Natural killer cell (primary cell): Measurements from ENCODE around the gene CSMD2. TPM values are rescaled to one million over a fixed set of nuclear protein-coding genes. Genes with fewer than 3 reads are reported as not detected.

Experiments
- ATAC-seq, 3 donors: fragments of 150-1000 bp in 2 of 3; fragments of 200-7000 bp in 1 of 3; cut with Tn5 transposase; 1 replicate in 1 of 3; 2 replicates in 2 of 3; pipeline ENCODE4 v1.10.0; 2021; ENCODE audit warnings: mild to moderate bottlenecking in 2 of 3, moderate library complexity in 2 of 3
- DNase-seq, 2 donors: peaks; one replicate each; pipeline versions ENCODE4 v3.0.0 to v3.0.0-alpha.2; 2013 to 2021; ENCODE audit warnings: mixed read lengths in 1 of 2
- H3K27ac ChIP-seq: one replicate; pipeline ENCODE4 v1.5.1; 2013; ENCODE audit warnings: mild to moderate bottlenecking, low read length
- H3K27me3 ChIP-seq: one replicate; pipeline ENCODE4 v1.6.1; 2013; ENCODE audit warnings: low read length; ENCODE audit not compliant: control insufficient read depth, insufficient read depth
- H3K36me3 ChIP-seq: one replicate; pipeline ENCODE4 v1.6.1; 2013; ENCODE audit warnings: low read length; ENCODE audit not compliant: control insufficient read depth, insufficient read depth
- H3K4me1 ChIP-seq: one replicate; pipeline ENCODE4 v1.6.1; 2013; ENCODE audit warnings: low read length; ENCODE audit not compliant: control insufficient read depth, insufficient read depth
- H3K4me3 ChIP-seq: one replicate; pipeline ENCODE4 v1.5.1; 2013; ENCODE audit warnings: low read length
- H3K9me3 ChIP-seq: one replicate; pipeline ENCODE4 v1.6.1; 2013; ENCODE audit warnings: low read length; ENCODE audit not compliant: control insufficient read depth, insufficient read depth
- H3K27ac Mint-ChIP-seq, 2 donors: one replicate each; pipeline ENCODE4 v1.8.0; 2022; ENCODE audit warnings: mild to moderate bottlenecking in 2 of 2, mixed read lengths in 2 of 2, moderate library complexity in 1 of 2
- H3K27me3 Mint-ChIP-seq, 2 donors: one replicate each; pipeline ENCODE4 v1.8.0; 2022; ENCODE audit warnings: low read depth in 2 of 2, mixed read lengths in 2 of 2
- H3K36me3 Mint-ChIP-seq: one replicate; pipeline ENCODE4 v1.8.0; 2022; ENCODE audit warnings: mixed read lengths
- H3K4me1 Mint-ChIP-seq, 2 donors: one replicate each; pipeline ENCODE4 v1.8.0; 2022; ENCODE audit warnings: mixed read lengths in 2 of 2
- H3K4me3 Mint-ChIP-seq: one replicate; pipeline ENCODE4 v1.8.0; 2022; ENCODE audit warnings: mild to moderate bottlenecking, moderate library complexity, mixed read lengths
- H3K9me3 Mint-ChIP-seq, 2 donors: one replicate each; pipeline ENCODE4 v1.8.0; 2022; ENCODE audit warnings: mixed read lengths in 2 of 2
- CTCF ChIP-seq: fragments of 200-600 bp; IDR thresholded peaks from one replicate; pipeline ENCODE4 v1.8.0; 2022; ENCODE audit warnings: antibody characterized with exemption
- WGBS: methylation state at CpG from one replicate; pipeline ENCODE4 v1.1.7; 2013; ENCODE audit warnings: missing lambda C conversion rate; ENCODE audit not compliant: insufficient coverage; 5-methylcytosine and 5-hydroxymethylcytosine counted together
- intact Hi-C: fragments of 100-400 bp; cut with micrococcal nuclease; formaldehyde crosslinking; loops from one replicate; pipeline ENCODE4 v1.14.2; 2022
- total RNA-seq, 4 donors: library from RNA; stranded (reverse); fragments of 120-200 nt in 1 of 4; gene quantifications; one replicate each; pipeline versions ENCODE4 v1.2.3 to v1.2.4, GENCODE V29; 2013 to 2022

Gene CSMD2
- total RNA-seq, 3 donors from 2014 or later (not counting 1 experiment from before 2014, with no cell fraction given): not detected

GRCh38 chr1:33588726-33589125, 576.3 kb downstream of the CSMD2 start:
- H3K4me1 ChIP-seq: no peaks in the 10 kb centered on the region
- no peaks in the 10 kb centered on the region for H3K9me3 ChIP-seq
- Mint-ChIP-seq H3K4me1 (no peaks in the 10 kb centered on the region), H3K36me3 (no peaks in the 10 kb centered on the region), H3K27me3 (peaks cover 0 to 7% of the 10 kb centered on the region in 2 donors), H3K27ac (no peak overlapping the region), H3K4me3 (no peak overlapping the region), H3K9me3 (no peaks in the 10 kb centered on the region)
- WGBS: 94% methylated on average over 7 of the region's 7 CpGs
- H3K4me3 ChIP-seq: no peak overlapping the region
- ATAC-seq (no peak), DNase-seq (no peak)
- H3K36me3 ChIP-seq: no peaks in the 10 kb centered on the region
- H3K27me3 ChIP-seq: peaks cover 2% of the 10 kb centered on the region
- TF ChIP-seq CTCF: no peak
- no peak overlapping the region for H3K27ac ChIP-seq
- intact Hi-C loops: no loop called here

- Histone ChIP-seq H3K4me1 (no peaks in the 10 kb centered on the region), H3K27me3 (peaks cover 2% of the 10 kb centered on the region), H3K27ac (no peak overlapping the region), H3K36me3 (no peaks in the 10 kb centered on the region), H3K9me3 (no peaks in the 10 kb centered on the region), H3K4me3 (no peak overlapping the region)
- H3K27ac Mint-ChIP-seq: no peak overlapping the region
- H3K4me3 Mint-ChIP-seq: no peak overlapping the region
- 100% methylated on average over 4 of the region's 5 CpGs for WGBS
- no peaks in the 10 kb centered on the region for H3K9me3 Mint-ChIP-seq
- peaks cover 7 to 8% of the 10 kb centered on the region in 2 donors for H3K27me3 Mint-ChIP-seq
- no peak for ATAC-seq
- no peaks in the 10 kb centered on the region for H3K36me3 Mint-ChIP-seq
- intact Hi-C loops: no loop called here
- TF ChIP-seq CTCF: no peak
- DNase-seq: no peak
- no peaks in the 10 kb centered on the region for H3K4me1 Mint-ChIP-seq
Measured at GRCh38 chr1:33586795-33587194, 578.2 kb downstream of the CSMD2 start.

GRCh38 chr1:33586106-33586505, 578.9 kb downstream of the CSMD2 start:
- H3K4me1 Mint-ChIP-seq: no peaks in the 10 kb centered on the region
- Histone ChIP-seq H3K27me3 (peaks cover under 1% of the 10 kb centered on the region), H3K4me3 (no peak overlapping the region), H3K4me1 (no peaks in the 10 kb centered on the region), H3K27ac (no peak overlapping the region), H3K36me3 (no peaks in the 10 kb centered on the region), H3K9me3 (no peaks in the 10 kb centered on the region)
- H3K9me3 Mint-ChIP-seq: no peaks in the 10 kb centered on the region
- TF ChIP-seq CTCF: no peak
- H3K36me3 Mint-ChIP-seq: no peaks in the 10 kb centered on the region
- H3K27me3 Mint-ChIP-seq: peaks cover 7 to 9% of the 10 kb centered on the region in 2 donors
- intact Hi-C loops: no loop called here
- no peak for DNase-seq
- no peak overlapping the region for H3K27ac Mint-ChIP-seq
- H3K4me3 Mint-ChIP-seq: no peak overlapping the region
- WGBS: 93% methylated on average over 4 of the region's 4 CpGs
- ATAC-seq: no peak

- Histone ChIP-seq H3K4me3 (no peak overlapping the region), H3K36me3 (no peaks in the 10 kb centered on the region), H3K27me3 (no peaks in the 10 kb centered on the region), H3K27ac (no peak overlapping the region), H3K9me3 (no peaks in the 10 kb centered on the region), H3K4me1 (no peaks in the 10 kb centered on the region)
- H3K36me3 Mint-ChIP-seq: no peaks in the 10 kb centered on the region
- no peak overlapping the region for H3K27ac Mint-ChIP-seq
- ATAC-seq: no peak
- 37% methylated on average over 3 of the region's 6 CpGs for WGBS
- TF ChIP-seq CTCF: no peak
- H3K4me1 Mint-ChIP-seq: no peaks in the 10 kb centered on the region
- intact Hi-C loops: no loop called here
- no peak for DNase-seq
- peaks cover 11 to 26% of the 10 kb centered on the region in 2 donors for H3K27me3 Mint-ChIP-seq
- H3K4me3 Mint-ChIP-seq: no peak overlapping the region
- H3K9me3 Mint-ChIP-seq: no peaks in the 10 kb centered on the region
Measured at GRCh38 chr1:33583567-33583966, 581.5 kb downstream of the CSMD2 start.
